CD4-positive, alpha-beta T cell treated with Interleukin-10 for 1 hour (primary cell): ENCODE data around the gene PLEKHG2.

ENCODE experiments used
- DNase-seq: peaks from one replicate; pipeline ENCODE4 v3.0.0-alpha.2; 2020

Gene PLEKHG2

GRCh38 chr19:39384839-39385568, 27.5 kb upstream of the PLEKHG2 start:
- no peak for DNase-seq

GRCh38 chr19:39385629-39386411, 26.6 kb upstream of the PLEKHG2 start:
- DNase-seq: no peak

DNA sequence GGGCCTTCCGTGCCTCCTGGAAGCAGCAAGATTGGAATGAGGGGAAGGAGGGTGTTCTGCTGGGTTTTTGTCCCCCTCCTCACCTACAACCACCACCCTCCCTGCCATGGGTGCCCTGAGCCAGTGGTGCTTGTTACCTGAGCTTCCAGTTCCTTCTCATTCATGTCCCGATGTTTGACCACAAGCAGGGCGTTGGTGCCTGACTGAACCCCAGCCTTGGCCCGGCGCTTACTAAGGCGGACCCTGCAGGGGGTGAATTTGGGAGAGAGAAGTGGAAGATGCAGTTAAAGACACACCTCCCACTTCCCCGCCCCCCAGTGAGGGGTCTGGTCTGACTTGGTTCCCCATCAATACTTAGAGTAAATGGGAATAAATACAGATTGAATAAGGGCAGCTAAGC, 25.9 kb upstream of the PLEKHG2 start:
- DNase-seq: no peak

DNA sequence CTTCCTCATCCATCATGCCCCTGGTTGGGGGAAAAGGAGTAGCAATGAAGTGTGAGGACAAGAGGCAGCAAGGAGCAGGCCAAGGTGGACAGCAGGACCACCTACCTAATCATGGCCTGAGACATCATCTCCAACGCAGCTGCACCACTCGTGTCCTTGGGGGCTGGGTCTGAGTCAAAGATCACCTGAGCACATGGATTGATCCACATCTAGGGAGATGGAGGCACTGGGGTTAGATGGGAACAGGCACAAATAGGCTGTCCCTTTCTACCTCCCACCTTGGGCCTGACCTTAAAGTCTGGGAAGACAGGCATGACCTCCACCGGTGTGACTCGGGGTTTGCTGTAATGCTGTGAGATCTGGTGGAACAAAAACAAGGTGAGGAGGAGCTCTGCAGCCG, 23.8 kb upstream of the PLEKHG2 start:
- no peak for DNase-seq

DNA sequence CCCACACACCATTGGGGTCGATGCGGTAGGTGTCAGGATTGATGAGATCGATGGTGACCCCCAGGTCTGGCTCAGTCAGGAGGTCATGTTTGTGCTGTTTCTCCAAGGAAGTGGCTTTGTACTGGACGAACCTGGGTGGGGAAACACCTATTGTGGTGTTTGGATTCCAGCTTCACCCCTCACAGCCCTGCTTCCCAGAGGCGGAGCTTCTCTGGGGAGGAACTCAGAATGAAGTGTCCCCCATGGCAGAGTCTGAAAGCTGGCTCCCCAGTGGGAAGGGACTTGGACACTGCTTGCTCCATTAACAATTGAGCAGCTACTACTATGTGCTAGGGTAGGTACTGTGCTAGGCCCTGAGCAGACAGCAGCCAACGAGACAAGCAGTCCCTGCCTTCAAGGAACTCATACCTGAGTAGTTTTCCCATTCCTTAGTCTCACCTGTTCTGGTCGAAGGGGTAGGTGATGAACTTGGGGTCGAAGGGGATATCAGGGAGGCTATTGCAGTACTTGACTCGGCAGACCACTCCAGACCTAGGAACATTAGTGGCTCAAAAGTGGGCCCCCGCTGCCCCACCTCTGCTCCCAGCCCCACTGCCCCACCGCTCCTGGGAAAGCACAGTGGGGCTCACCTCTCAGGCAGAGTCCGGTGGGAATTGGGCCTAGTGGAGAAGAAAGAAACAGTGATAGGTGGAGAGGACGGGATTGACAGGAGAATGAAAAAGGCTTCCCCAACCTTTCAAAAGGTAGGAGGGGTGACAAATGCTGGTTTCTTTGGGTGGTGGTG, 22.6 kb upstream of the PLEKHG2 start:
- no peak for DNase-seq

GRCh38 chr19:39390451-39390750, 22.1 kb upstream of the PLEKHG2 start:
- DNase-seq: peak; percentile 88

- peak; percentile 100 for DNase-seq
These were observed 21.6 kb upstream of the PLEKHG2 start, which contains the start of the genes MED29 and PAF1 for GRCh38 chr19:39390751-39391437. Gene MED29 (plus strand): TSS chr19:39391378. CDS start chr19:39391423, 45 bp downstream. Gene PAF1 (minus strand): TSS chr19:39391106. CDS start chr19:39390864, 242 bp downstream.

DNA sequence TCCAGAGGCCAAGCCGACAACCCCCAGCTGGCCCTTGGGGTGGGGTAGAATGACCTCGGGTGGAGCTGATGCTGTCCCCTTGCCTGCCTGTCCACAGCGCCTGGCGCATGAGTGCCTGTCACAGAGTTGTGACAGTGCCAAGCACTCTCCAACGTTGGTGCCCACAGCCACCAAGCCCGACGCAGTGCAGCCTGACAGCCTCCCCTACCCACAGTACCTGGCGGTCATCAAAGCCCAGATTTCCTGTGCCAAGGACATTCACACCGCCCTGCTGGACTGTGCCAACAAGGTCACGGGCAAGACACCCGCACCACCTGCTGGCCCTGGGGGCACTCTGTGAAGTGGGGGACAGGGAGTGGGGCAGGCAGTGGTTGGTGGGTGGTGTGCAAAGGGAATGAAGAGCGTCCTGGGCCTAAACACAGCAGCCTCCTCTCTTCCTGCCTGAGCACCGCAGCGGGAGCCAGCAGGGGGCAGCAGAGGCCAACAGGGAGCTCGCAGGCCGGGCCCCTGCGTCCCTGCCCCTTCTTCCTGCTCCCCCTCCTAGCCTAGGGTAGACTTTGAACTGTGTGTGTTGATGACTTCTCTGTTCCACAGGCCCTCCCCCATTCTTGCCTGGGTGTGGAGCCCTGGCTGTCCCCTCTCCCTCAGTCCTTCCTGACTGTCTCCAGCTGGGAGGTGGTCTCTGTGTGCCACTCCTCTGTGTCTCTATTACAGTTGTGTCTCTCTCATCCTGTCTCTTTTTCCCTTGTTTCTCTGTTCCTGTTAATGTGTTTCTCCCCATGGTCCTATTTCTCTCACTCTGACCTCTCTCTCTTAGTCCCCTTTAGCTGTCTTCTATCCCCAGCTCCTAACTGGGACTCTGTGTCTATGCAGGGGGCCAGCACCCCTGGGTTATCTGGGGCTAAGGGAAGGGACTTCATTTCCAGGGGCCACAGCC, 14.8 kb upstream of the PLEKHG2 start:
- DNase-seq: peak; percentile 94

DNA sequence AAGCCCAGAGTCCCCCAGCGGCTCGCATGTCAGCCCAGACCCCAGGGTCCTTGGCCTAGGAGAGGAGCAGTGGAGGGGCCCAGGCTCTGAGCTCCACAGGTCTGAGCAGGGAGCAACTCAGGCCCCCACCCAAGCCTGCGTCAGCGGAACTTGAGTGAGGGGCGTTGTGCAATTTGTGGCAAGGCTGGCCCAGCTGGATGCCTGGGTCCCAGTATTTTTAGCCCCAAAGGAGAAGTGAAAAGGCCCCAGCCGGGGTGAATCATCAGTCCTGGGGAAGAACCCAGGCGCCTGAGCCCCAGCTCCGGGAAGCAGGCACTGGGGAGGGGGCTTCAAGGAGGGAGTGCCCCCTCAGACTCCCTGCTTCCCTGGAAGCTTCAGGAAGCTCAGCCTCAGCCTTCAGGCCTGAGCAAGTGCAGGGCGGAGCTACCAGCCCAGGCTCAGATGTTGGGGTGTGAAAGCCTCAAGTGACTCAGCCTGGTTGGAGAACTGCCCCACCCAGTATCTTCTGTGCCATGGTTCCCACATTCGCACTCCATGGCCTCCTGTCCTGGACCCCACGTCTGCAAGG, 14.1 kb upstream of the PLEKHG2 start:
- peak; percentile 72 for DNase-seq

GRCh38 chr19:39399668-39400050, 12.8 kb upstream of the PLEKHG2 start:
- DNase-seq: no peak

- no peak for DNase-seq
These were observed 12.4 kb upstream of the PLEKHG2 start for GRCh38 chr19:39400061-39400460.

- DNase-seq: no peak
These were observed 11.4 kb upstream of the PLEKHG2 start for GRCh38 chr19:39401070-39401548.

DNA sequence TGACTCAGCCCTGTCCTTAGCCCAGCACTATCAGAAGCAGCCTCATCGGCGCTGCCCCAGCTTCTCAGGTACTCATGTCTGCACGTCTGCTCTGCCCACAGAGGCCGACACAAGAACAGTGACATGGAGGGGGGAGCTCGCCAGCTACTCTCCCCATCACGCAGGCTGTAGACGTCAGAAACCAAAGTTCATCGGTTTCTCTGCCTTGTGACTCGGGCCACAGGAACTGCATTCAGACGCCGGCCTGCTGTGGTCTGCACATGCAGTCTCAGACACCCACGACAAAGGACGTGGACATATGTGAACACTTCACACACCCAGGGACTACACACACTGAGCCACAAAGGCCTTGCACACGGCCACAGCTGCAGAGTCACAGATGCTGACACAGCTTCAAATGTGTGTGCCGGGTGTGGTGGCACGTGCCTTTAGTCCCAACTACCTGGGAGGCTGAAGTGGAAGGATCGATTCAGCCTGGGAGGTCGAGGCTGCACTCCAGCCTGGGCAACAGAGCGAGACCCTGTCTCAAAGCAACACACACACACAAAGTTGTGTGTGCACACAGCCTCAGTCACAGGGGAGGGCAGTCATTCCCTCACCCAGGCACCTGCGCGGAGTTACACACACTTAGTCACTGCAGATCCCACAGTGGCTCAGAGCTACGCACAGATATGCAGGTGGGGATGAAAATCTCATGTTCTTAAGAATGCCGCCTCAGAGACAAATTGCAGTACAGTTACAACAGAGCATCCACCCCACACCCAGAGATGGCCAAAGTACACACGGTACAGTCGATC, 10.7 kb upstream of the PLEKHG2 start:
- peak; percentile 92 for DNase-seq

DNA sequence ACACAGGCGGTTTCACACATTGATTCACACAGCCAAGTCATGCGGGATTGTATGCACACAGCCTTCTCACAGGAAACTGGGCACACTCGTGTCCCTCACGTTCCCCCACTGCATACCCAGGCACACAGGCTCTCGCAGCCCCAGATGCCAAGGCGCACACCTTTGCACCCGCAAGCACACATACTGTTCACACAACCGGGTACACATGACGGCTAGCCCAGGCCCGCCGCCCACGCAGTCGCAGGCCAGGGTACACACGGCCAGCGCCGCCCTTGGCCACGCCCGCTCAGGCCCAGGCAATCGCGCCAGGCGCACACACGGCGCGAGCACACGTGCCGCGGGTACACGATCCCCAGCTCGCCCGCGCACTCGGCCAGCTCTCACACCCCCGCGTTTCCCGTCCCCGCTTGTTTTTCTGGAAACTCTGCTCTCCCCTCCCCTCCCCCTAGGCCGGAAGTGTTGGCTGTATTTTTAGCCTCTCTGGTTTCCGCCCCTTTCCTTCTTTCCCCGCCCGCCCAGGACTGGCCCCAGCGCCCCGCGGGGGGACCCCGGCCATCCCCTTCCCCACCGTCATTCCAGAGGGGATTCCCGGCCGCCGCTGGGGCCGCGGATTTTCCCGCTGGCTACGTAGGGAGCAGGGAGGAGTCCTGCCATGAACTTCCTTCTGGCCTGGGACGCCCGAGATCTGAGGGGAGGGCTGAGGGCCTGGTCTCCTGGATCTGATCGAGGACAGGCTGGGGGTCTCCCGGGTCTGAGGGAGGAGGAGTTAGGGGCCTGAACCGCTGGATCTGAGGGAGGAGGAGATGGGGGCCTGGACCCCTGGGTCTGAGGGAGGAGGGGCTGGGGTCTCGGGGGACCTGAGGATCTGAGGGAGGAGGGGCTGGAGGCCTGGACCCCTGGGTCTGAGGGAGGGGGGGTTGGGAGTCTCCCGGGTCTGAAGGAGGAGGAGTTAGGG, 9.8 kb upstream of the PLEKHG2 start:
- DNase-seq: peak; percentile 95

GRCh38 chr19:39403331-39404312, 8.8 kb upstream of the PLEKHG2 start:
- DNase-seq: peak; percentile 99

DNA sequence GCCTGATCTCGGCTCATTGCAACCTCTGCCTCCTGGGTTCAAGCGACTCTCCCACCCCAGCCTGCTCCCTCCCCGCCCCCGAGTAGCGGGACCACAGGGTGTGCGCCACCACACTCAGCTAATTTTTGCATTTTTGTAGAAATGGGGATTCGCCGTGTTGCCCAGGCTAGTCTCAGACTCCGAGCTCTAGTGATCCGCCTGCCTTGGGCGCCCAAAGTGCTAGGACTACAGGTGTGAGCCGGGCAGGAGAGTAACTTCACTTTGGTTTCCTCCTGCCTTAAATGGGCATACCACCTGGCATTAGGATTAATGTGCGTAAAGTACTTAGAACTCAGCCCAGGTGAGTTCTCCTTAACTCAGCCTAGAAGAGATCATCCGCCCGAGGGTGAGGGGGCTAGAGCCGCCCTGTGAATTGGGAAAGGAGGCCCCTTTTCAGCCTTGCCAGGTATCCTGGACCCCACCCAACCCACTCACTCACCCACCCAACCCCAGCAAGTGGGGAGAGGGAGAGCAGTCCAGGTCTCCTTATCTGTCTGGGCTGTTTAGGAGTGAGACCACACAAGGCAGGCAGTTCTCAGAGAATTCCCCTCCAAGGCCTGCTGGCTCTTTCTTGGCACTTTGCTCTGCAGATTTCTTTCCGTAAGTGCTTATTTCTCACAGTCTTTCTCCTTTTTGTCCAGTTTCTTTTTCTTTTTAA, 7.1 kb upstream of the PLEKHG2 start:
- peak; percentile 51 for DNase-seq

- peak; percentile 95 for DNase-seq
These were observed 6.4 kb upstream of the PLEKHG2 start for GRCh38 chr19:39405958-39406655.
